GM12872 (cell line): ENCODE data around the gene LILRA2.

Experiments used
- TF ChIP-seq, protein P1 (sequence below): IDR thresholded peaks from 3 replicates; pipeline ENCODE4 v1.5.1; 2011; ENCODE audit warnings: low read depth, mild to moderate bottlenecking, low read length, moderate library complexity; ENCODE audit not compliant: insufficient read depth

LILRA2 gene

DNA sequence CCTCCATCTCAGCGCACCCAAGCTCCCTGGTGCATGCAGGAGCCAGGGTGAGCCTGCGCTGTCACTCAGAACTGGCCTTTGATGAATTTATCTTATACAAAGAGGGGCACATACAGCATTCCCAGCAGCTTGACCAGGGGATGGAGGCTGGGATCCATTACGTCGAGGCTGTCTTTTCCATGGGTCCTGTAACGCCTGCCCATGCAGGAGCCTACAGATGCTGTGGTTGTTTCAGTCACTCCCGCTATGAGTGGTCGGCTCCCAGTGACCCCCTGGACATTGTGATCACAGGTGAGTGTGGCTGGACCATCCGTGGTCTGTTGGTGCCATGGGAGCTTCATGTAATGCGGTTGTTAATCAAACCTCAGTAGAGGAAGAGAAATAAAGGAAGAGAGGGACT, 38.0 kb upstream of the LILRA2 start:
- TF ChIP-seq, protein P1, sequence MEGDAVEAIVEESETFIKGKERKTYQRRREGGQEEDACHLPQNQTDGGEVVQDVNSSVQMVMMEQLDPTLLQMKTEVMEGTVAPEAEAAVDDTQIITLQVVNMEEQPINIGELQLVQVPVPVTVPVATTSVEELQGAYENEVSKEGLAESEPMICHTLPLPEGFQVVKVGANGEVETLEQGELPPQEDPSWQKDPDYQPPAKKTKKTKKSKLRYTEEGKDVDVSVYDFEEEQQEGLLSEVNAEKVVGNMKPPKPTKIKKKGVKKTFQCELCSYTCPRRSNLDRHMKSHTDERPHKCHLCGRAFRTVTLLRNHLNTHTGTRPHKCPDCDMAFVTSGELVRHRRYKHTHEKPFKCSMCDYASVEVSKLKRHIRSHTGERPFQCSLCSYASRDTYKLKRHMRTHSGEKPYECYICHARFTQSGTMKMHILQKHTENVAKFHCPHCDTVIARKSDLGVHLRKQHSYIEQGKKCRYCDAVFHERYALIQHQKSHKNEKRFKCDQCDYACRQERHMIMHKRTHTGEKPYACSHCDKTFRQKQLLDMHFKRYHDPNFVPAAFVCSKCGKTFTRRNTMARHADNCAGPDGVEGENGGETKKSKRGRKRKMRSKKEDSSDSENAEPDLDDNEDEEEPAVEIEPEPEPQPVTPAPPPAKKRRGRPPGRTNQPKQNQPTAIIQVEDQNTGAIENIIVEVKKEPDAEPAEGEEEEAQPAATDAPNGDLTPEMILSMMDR, result no peak

DNA sequence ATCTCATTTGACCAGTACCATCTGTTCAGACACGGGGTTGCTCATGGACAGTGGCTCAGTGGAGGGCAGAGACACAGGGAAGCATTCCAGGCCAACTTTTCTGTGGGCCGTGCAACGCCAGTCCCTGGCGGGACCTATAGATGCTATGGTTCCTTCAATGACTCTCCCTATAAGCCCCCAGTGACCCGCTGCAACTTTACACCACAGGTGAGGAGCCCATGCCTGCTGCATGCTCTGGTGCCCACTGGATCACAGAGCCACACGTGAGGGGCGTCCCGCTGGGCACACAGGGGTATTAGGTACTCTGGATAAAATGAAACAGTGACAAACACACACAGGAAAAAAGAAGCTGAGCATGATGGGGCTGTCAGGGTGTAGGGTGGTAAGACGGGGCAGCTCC, 36.6 kb upstream of the LILRA2 start:
- TF ChIP-seq, protein P1, result no peak

DNA sequence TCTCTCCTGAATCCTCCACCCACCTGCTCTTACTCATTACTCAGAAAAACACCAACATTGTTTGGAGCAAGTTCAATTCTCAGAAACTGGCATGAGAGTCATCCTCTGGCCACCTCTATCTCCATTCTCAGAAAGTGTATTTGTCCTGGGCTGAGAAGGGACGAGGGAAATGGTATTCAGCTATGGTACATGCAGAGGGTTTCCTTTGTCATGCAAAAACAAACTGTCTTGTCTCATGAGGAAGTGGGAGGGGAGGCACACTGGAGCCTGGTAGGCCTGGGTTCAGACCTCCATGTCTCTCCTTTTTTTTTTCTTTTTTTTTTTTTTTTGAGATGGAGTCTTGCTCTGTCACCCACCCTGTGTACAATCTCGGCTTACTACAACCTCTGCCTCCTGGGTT, 31.9 kb upstream of the LILRA2 start:
- TF ChIP-seq, protein P1, result no peak

DNA sequence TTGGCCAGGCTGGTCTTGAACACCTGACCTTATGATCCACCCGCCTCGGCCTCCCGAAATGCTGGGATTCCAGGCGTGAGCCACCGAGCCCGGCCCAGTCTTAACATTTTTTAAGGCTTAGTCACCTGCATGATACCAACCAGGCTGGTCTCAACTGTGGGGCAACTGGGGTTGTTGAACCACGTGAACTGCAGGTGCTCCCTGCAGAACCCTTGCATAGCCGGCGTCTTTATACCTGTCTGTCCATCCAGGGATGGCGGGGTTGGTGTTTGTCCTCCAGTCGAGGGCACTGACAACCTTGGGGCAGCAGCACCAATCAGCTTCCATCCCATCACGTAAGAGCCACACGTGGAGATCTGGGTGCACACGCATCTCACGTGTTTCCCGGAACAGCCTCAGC, 24.8 kb upstream of the LILRA2 start:
- TF ChIP-seq, protein P1, result no peak

DNA sequence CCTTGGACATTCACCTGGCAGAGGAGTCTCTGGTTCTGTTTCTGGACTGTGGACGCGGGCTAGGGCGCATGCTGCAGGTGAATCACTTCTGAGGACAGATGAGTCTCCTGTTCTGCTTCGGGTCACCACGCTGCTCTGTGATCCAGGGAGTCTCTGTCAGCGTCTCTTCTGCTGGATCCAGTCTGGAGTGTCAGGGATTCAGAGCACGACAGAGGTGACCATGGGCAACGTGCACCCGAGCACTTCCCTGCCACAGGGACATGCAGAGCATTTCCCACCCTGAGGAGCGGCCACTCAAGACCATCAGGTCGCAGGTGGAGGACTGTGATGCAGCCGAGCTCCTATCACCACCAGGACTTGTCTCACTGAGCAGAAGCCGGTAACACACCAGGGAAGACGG, 24.4 kb upstream of the LILRA2 start:
- TF ChIP-seq, protein P1, result no peak

DNA sequence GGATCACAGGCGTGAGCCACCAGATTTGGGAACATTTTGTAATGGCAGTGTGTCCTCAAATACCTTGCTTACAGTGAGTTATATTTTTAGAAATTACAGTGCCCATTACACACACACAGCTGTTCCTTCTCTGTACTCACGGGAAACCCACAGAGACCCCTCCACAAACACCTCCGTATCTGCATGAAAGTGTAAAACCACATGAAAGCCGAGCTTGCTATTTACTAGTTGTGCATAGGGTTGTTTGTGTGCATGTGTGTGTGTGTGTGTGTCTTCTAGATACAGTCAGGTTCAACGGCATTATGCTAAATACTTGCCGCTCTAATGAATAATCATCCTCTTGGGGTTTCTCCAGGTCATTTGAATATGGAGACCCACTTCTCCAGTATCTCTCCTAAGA, 22.3 kb upstream of the LILRA2 start:
- TF ChIP-seq, protein P1, result no peak

DNA sequence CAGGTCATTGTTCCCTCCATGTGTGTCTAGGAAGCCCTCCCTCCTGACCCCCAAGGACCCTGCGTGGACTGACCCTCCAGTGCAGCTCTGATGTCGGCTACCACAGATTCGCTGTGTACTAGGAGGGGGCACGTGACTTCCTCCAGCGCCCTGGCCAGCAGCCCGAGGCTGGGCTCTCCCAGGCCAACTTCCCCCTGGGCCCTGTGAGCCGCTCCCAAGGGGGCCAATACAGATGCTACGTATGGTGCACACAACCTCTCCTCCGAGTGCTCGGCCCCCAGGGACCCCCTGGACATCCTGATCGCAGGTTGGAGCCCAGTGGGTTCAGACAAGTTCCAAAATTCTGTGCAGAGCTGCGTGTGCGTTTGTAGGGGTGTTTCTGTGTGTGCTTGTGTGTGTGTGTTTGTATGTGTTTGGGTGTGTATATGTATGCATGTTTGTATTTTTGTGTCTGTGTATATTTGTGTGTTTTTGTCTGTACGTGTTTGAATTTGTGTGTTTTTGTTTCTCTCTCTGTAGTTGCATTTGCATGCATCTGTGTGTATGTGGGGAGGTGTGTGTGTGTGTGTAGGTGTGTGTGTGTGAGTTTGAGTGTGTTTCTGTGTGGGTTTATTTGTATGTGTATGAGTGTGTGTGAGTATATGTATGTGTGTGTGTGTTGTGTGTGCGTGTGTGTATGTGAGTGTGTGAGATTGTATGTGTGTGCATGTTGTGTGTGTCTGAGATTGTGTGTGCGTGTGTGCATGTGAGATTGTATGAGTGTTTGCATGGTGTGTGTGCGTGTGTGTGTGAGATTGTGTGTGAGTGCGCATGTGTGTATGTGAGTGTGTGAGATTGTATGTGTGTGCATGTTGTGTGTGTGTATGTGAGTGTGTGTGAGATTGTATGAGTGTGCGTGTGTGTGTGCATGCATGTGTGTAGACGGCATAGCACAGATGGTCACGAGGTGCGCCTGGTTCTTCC, 21.4 kb upstream of the LILRA2 start:
- TF ChIP-seq, protein P1, result no peak
